OCI-LY7 (cell line): ENCODE data around the gene TARP.

Experiments
- BruUV-seq: library from RNA; stranded (reverse); fragments of 400-500 nt; replicated peaks from 2 replicates; lab custom pipeline; 2021; lab: Mats Ljungman, UMichigan
- CTCF ChIA-PET: fragments of 300-600 bp; sonication (Branson Sonifier 250); formaldehyde crosslinking; loops from one replicate; lab custom pipeline; 2022; ENCODE audit warnings: antibody characterized with exemption; ENCODE audit not compliant: unreplicated experiment; lab: Charles Lee
- POLR2A ChIA-PET: fragments of 300-600 bp; sonication (Branson Sonifier 250); formaldehyde crosslinking; loops from one replicate; lab custom pipeline; 2022; ENCODE audit warnings: antibody characterized with exemption; lab: Charles Lee
- DNase-seq: peaks from one replicate; pipeline ENCODE4 v3.0.0-alpha.2; 2015; ENCODE audit warnings: low spot score
- H2AFZ ChIP-seq: fragments of 200-600 bp; sonication (generic), shearing (Covaris generic); 2 replicates; pipeline ENCODE4 v1.6.1; 2014; ENCODE audit warnings: mild to moderate bottlenecking, antibody characterized with exemption, low read length, moderate library complexity
- H3K27ac ChIP-seq: fragments of 200-600 bp; sonication (generic); 2 replicates; pipeline ENCODE4 v1.5.1; 2014; ENCODE audit warnings: mixed run types, low read depth, mild to moderate bottlenecking, moderate library complexity, low read length, inconsistent platforms; ENCODE audit not compliant: poor library complexity, severe bottlenecking
- H3K36me3 ChIP-seq: fragments of 200-600 bp; sonication (generic); 2 replicates; pipeline ENCODE4 v1.6.1; 2014; ENCODE audit warnings: mild to moderate bottlenecking, antibody characterized with exemption, low read length, moderate library complexity, mixed read lengths; ENCODE audit not compliant: insufficient read depth
- H3K4me1 ChIP-seq: fragments of 200-600 bp; sonication (generic); 2 replicates; pipeline ENCODE4 v1.5.1; 2014; ENCODE audit warnings: mild to moderate bottlenecking, low read length; ENCODE audit not compliant: insufficient read depth, poor library complexity, severe bottlenecking
- H3K4me2 ChIP-seq: fragments of 200-600 bp; sonication (generic); 2 replicates; pipeline ENCODE4 v1.6.1; 2014; ENCODE audit warnings: mild to moderate bottlenecking, low read length
- H3K4me3 ChIP-seq: fragments of 200-600 bp; sonication (generic); 2 replicates; pipeline ENCODE4 v1.5.1; 2014; ENCODE audit warnings: mild to moderate bottlenecking, low read depth, low read length; ENCODE audit not compliant: poor library complexity, severe bottlenecking
- H3K79me2 ChIP-seq: fragments of 200-600 bp; sonication (generic); 2 replicates; pipeline ENCODE4 v1.6.1; 2016; ENCODE audit warnings: low read depth, mild to moderate bottlenecking, low read length, moderate library complexity, mixed read lengths; ENCODE audit not compliant: insufficient read depth
- H3K9me2 ChIP-seq: fragments of 200-600 bp; sonication (generic); 2 replicates; pipeline ENCODE4 v1.6.1; 2016; ENCODE audit warnings: mild to moderate bottlenecking, low read length, mixed read lengths; ENCODE audit not compliant: insufficient read depth
- H3K9me3 ChIP-seq: fragments of 200-600 bp; sonication (generic); 2 replicates; pipeline ENCODE4 v1.6.1; 2014; ENCODE audit warnings: mild to moderate bottlenecking, mixed run types, low read length, mixed read lengths
- H4K20me1 ChIP-seq: fragments of 200-600 bp; sonication (generic); 2 replicates; pipeline ENCODE4 v1.6.1; 2014; ENCODE audit warnings: mild to moderate bottlenecking, antibody characterized with exemption, low read length, moderate library complexity, mixed read lengths; ENCODE audit not compliant: insufficient read depth
- CTCF ChIP-seq: fragments of 200-600 bp; sonication (generic); conservative IDR thresholded peaks from 2 replicates; pipeline ENCODE4 v1.5.1; 2014; ENCODE audit warnings: mild to moderate bottlenecking, antibody characterized with exemption, low read length, moderate library complexity, mixed read lengths
- EZH2phosphoT487 ChIP-seq: fragments of 200-600 bp; sonication (generic); IDR thresholded peaks from 2 replicates; pipeline ENCODE4 v1.6.1; 2018; ENCODE audit warnings: low read depth, borderline replicate concordance, mild to moderate bottlenecking, mixed run types, antibody characterized with exemption, low read length, moderate library complexity, mixed read lengths
- intact Hi-C: fragments of 100-400 bp; cut with micrococcal nuclease; formaldehyde crosslinking; loops from one replicate; pipeline ENCODE4 v1.10.0; 2022; ENCODE audit not compliant: unreplicated experiment

TARP gene

GRCh38 chr7:38282081-38282480 is 8.6 kb upstream of the TARP start:
- Histone ChIP-seq H4K20me1 (no peaks in the 10 kb centered on the region), H2AFZ (no peak overlapping the region), H3K9me3 (no peaks in the 10 kb centered on the region), H3K79me2 (no peaks in the 10 kb centered on the region), H3K4me2 (no peak overlapping the region), H3K9me2 (no peaks in the 10 kb centered on the region), H3K36me3 (no peaks in the 10 kb centered on the region), H3K27ac (no peak overlapping the region), H3K4me1 (no peaks in the 10 kb centered on the region), H3K4me3 (no peak overlapping the region)
- BruUV-seq, result no TSS peak
- ChIA-PET CTCF (no interaction called here), POLR2A (interaction anchor here (1.6 kb wide), 1 partner anchor 10 kb away, joined by 6 read pairs; no protein-coding TSS in a partner anchor)
- intact Hi-C loops, result no loop called here
- no peak for DNase-seq
- no peak for TF ChIP-seq CTCF
- TF ChIP-seq EZH2phosphoT487, result no peak

GRCh38 chr7:38281266-38281665 is 7.8 kb upstream of the TARP start:
- DNase-seq, result no peak
- H3K9me2 ChIP-seq, result no peaks in the 10 kb centered on the region
- no peaks in the 10 kb centered on the region for H3K79me2 ChIP-seq
- H3K4me3 ChIP-seq, result no peak overlapping the region
- CTCF ChIA-PET, result no interaction called here
- H3K36me3 ChIP-seq, result no peaks in the 10 kb centered on the region
- H3K27ac ChIP-seq, result no peak overlapping the region
- intact Hi-C loops, result no loop called here
- no peak for TF ChIP-seq EZH2phosphoT487
- no peak for TF ChIP-seq CTCF
- no peaks in the 10 kb centered on the region for H4K20me1 ChIP-seq
- H3K4me2 ChIP-seq, result no peak overlapping the region
- BruUV-seq, result no TSS peak
- H2AFZ ChIP-seq, result no peak overlapping the region
- POLR2A ChIA-PET, result no interaction called here
- H3K9me3 ChIP-seq, result no peaks in the 10 kb centered on the region
- no peaks in the 10 kb centered on the region for H3K4me1 ChIP-seq

GRCh38 chr7:38280707-38281106 is 7.3 kb upstream of the TARP start:
- intact Hi-C loops, result no loop called here
- no TSS peak for BruUV-seq
- CTCF ChIA-PET, result no interaction called here

More at GRCh38 chr7:38280707-38281106, 7.3 kb upstream of the TARP start:
- no peak overlapping the region for H2AFZ ChIP-seq
- H3K36me3 ChIP-seq, result no peaks in the 10 kb centered on the region
- DNase-seq, result no peak
- H3K9me2 ChIP-seq, result no peaks in the 10 kb centered on the region
- no peaks in the 10 kb centered on the region for H3K9me3 ChIP-seq
- H3K27ac ChIP-seq, result no peak overlapping the region
- no peaks in the 10 kb centered on the region for H3K4me1 ChIP-seq
- no peak overlapping the region for H3K4me2 ChIP-seq
- POLR2A ChIA-PET, result no interaction called here
- TF ChIP-seq EZH2phosphoT487, result no peak
- no peak for TF ChIP-seq CTCF
- H3K4me3 ChIP-seq, result no peak overlapping the region
- no peaks in the 10 kb centered on the region for H4K20me1 ChIP-seq
- no peaks in the 10 kb centered on the region for H3K79me2 ChIP-seq
